Endometrium (tissue), 2 donors: Measurements from ENCODE around the gene GNB5.
"Not testable (repeated sequence)": the region's sequence is repeated elsewhere in the genome, so short reads cannot be mapped to it uniquely, and the experiment has no call there.

Experiments
- FAIRE-seq: peaks from 2 replicates; lab custom pipeline; 2012; peaks lifted over from hg19 to GRCh38; lab: Jason Lieb, UNC
- donor health status: control.
- donor health status: control.

The GNB5 gene

GRCh38 chr15:52090193-52090592 lies 101.0 kb downstream of the GNB5 start:
- FAIRE-seq = no peak

- FAIRE-seq = no peak
These were observed 105.0 kb downstream of the GNB5 start for GRCh38 chr15:52086011-52086786.

DNA sequence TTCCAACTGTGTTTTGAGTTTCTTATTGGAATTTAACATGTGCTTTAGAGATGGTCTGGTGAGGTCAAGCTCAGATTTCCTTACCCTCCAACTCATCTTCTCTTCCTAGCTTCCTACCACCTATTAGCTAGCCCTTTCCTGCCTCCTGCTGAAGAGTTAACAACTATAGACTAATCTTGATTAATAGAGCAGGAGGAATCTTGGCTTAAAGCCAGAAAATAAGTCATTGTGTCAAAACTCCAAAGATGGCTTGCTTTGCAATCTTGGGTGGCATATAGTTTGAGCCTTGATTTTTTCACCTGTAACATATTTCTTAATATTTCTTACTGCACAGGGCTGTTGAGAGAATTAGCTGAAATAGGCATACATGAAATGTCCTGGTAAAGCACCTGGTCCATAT lies 105.9 kb downstream of the GNB5 start:
- FAIRE-seq = no peak

GRCh38 chr15:52083603-52084002 lies 107.6 kb downstream of the GNB5 start:
- FAIRE-seq = no peak

DNA sequence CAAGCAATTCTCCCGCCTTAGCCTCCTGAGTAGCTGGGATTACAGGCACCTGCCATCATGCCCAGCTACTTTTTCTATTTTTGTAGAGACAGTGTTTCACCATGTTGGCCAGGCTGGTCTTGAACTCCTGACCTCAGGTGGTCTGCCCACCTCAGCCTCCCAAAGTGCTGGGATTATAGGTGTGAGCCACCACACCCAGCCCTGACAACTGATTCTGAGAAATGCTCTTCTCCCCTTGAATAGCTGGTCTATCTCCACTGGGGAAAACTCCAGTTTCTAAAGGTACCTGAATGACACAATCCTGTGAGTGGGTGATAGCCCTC lies 108.2 kb downstream of the GNB5 start:
- not testable (repeated sequence) for FAIRE-seq

DNA sequence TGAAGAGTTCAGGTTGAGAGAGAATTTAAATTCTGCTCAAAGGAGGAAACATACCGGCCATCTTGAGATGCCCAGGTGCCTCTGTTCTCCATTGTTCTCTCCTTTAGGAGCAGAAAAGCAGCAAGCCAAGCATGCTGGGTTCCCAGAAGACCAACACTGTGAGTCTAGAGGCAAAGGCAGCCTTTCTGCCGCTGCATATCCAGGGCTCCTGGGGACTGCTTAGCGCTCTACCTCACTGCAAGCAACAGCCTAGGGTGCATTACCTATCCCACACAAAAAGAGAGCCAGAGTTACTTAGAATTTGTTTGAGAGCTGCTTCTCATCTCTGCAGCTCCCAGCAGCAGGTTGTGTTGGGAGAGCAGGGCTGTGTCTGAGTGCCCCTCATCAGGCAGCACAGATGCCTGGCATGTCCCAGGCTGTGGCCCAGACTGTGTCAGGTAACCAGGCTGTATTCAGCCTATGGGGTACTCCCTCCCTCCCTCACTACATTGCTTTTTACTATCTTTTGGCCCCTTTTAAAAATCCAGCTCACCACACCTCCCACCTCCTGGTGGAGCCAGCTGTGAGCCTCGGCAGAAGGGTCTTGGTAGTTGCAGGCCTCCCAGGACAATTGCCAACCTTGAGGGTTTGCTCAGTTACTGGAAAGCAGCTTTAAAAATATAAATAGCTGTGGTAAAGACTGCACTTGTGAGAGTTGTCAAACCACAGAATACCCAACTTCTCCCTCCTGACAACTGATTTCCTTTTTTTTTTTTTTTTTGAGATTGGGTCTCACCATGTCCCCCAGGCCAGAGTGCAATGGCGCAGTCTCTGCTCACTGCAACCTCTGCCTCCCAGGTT lies 108.8 kb downstream of the GNB5 start:
- FAIRE-seq = no peak

DNA sequence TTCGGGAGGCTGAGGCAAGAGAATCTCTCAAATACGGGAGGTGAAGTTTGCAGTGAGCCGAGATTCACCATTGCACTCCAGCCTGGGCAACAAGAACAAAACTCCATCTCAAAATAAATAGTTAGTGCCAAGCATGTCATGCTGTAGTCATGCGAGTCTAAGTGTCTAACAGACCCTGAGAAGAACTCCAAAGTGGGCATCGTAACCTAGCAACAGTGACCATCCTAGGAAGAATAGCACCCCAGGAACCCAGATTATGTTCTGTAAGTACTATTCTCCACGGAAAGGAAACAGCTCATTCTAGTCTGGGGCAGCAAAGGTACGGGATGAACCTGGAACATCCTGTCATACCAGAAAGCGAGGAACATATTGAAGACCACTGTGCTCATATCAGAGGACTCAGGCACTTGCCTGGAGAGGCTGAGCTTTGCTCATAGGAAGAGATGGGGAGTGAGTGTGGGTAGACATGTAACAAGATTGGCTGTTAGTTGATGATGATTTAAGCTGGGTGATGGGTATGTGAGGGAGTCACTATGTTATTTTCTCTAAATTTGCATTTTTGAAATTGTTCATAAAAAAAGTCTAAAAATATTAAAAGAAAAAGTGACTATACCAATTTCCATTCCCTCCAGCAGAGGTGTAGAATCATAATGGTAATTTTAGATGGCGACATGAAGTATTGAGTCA lies 110.3 kb downstream of the GNB5 start:
- FAIRE-seq = no peak

DNA sequence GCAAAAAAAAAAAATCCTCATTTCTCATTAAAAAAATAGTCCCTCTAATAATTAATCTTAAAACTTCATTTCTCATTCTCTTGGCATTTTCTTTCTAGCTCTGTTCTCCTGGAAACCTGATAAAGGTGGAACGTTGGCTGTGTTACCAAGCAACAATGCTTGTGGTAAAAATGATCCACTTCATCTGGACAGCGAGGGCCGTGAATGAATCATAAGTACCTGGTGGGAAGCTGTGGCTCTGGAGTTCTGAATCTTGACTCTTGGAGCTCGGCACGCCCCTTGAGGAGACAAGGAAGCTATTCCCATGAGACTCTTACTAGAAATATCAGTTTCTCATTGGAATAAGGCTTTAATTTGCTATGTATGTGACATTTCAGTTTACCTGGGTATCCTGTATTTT lies 111.2 kb downstream of the GNB5 start:
- FAIRE-seq = no peak

DNA sequence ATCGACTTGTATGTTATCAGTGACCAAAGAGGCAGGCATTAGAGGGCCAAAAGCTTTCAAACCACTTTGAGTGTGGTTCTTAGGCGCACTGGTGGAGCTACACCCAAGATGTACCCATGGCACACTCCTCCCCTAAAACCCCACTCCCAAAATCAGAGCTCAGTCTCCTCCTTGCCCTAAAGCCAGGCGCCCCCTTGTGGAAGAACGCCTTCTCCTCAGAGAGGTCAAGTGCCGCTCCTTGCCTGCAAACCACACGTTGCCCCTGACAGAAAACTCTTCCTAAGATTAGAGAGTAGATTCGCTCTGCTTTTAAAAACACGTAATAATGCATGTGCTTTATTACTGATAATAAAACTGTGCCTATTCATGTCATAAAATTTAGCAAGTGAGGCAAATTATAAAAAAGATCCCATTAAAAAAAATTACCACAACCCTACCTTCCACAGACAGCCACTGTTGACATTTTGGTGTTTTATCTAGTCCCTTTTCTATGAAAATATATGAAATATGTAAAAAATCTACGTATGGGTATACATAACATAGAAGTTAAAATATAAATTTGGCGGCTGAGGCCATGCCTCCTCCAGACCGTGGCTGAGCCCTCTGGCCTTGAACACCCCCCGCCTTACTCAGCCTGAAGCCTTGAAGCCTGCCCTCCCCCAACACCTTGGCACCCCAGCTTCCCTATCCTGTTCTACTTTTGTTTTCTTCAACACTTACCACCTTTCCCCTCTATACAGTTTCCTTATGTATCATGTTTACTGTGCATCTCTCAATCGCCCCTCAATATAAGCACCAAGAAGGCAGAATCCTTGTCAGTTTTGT lies 112.1 kb downstream of the GNB5 start:
- no peak for FAIRE-seq

GRCh38 chr15:52078197-52078875 lies 112.9 kb downstream of the GNB5 start:
- FAIRE-seq = no peak

DNA sequence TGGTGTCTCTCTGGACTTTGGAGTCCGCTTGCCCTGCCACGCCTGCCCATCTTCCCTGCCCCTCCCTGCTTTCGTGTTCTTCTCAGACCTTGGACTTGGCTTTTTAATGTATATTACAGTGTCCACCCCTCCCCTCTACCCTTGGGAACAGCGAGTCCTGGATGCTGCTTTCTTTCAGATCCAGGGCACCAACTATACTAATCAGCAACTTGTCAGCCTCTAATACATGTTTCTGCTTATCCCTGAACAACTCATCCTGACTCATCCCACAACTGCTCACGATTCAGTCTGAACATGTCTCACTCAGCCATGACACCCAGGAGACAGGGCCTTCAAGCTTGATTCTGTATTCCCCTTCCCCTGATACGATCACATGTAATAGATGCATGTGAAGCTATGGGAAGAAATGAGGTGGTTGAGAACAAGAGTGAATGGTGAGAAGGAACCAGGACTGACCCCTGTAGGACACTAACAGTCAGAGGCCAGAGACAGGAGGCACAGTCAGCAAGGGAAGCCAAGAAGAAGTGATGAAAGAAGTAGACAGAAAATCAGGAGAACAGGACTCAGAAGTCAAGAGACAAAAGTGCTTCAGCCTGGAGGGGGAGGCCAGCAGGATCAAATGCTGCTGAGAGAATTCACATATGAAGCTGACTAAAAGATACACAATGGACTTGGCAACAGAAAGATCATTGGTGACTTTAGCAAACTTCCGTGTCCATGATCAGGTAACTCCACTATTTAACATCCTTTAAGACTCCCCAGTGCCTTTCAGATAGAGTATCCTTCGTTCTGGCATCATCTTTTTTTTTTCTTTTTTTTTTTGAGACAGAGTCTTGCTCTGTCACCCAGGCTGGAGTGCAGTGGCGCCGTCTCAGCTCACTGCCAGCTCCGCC lies 114.1 kb downstream of the GNB5 start:
- FAIRE-seq = no peak

GRCh38 chr15:52071570-52071969 lies 119.6 kb downstream of the GNB5 start:
- no peak for FAIRE-seq

- FAIRE-seq = no peak
These were observed 121.6 kb downstream of the GNB5 start for GRCh38 chr15:52069559-52069958.

GRCh38 chr15:52068004-52068615 lies 123.1 kb downstream of the GNB5 start:
- no peak for FAIRE-seq

GRCh38 chr15:52067545-52067926 lies 123.7 kb downstream of the GNB5 start:
- no peak for FAIRE-seq

DNA sequence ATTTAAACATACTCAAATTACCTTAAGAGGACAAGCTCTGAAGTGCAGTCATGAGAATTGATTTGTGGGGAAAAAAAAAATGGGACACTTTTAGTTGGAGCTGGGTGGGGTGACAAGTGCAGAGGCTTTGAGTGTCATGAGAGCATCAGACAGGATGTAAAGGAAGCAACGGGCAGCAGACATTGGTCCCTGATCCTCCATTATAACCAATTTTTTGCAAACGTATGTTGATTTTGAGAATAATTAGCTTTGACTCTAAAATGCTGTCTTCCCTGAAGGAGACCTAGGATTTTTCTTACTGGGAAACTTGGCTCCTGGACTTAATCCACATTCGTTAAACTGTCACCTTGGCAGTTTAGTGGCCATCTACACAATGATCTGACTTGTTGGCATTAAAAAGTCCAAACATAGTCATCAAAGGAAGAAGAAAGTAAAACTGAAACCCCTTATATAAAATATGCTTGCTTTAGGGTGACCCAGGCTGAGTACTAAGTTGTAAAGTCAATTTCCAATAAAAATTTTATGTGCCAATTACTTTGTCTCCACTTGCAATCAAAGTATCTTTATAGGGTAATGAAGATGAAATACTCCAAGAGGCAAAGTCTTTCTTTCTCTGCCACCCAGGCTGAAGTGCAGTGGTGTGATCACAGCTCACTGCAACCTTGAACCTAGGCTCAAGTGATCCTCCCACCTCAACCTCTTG lies 124.2 kb downstream of the GNB5 start:
- no peak for FAIRE-seq
